ENCODE results near the gene MUC5B. TPM values are rescaled to one million over a fixed set of nuclear protein-coding genes. Genes with fewer than 3 reads are reported as not detected.

Gene MUC5B
- polyA plus RNA-seq, 1 donor = 1.9 TPM

DNA sequence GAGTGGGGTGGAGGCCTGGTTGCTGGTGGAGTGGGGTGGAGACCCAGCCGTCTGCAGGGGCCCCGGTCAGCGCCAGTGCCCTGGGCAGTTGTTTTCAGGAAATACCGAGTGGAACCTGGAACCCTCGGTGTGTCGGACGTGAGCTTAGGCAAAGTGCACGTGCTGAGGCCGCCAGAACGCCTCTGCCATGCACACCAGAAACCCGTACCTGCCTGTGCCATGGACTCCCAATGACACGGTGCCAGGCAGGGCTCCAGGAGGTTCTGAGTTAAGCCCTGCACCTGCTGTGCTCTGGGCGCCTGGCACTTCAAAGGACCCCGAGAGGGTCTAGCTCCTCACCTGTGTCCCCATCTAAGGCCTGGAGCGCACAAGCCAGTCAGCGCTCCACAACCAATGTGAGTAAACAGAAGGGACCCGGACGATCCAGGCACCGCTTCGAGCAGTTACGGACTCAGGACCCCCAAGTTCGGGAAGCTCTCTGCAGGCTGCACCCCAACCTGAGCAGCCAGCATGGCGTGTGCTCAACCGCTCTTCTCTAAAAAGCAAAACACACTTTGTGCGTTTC lies 74.2 kb downstream of the MUC5B start:
- Histone ChIP-seq H3K9me3 (ENCODE audit: control insufficient read depth, low read depth, low read length) (peaks cover 14% of the 10 kb centered on the region), H3K4me1 (ENCODE audit: control insufficient read depth, insufficient read depth, low read length) (peaks cover 39% of the 10 kb centered on the region), H3K4me3 (ENCODE audit: low read length) (no peak overlapping the region), H3K27ac (ENCODE audit: low read length) (peak overlapping the region; percentile 75), H3K36me3 (ENCODE audit: control insufficient read depth, insufficient read depth, low read length) (peaks cover 49% of the 10 kb centered on the region), H3K27me3 (ENCODE audit: control insufficient read depth, insufficient read depth, low read length) (no peaks in the 10 kb centered on the region)
- no CpG with 5 or more reads among the region's 25 CpGs for WGBS (ENCODE audit: insufficient coverage, low lambda C conversion rate)
- DNase-seq = no peak

DNA sequence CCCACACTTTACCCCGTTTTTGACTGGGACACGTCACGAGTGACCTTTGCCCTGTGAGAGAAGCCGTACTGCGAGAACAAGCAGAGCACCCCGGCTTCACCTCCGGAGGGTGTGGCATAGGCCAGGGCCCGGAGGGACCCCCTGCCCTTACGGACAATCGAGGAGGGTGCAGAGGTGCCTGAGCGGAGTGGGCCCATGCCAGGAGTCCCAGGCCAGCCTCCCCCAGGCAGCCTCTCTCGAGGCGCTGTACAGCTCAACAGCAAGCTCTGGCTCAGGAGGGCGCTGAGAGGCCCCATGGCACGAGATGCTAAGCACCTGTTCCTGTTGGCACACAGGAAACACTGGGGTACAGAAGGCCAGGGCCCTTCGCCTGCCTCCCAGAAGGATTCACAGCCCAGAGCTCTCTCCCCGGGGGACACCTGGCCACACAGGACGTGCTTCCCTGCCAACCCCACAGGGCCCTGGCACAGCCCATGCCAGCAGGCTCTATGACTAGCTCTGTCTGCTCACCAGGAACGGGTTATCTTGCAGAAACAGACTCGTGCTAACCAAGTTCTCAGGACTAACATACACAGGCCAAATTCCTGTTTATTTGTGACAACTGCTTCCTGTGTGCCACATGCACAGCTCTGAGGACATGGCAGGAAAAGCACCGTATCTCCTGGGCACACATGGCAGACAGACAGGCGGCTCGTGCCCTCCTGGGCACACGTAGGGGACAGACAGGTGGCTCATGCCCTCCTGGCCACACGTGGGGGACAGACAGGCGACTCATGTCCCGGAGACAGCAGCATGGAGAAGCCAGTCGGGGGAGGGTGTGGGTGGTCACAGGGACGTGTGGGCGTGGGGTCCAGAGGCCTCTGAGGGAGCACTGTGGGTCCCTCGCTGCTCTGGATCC lies 75.0 kb downstream of the MUC5B start:
- Histone ChIP-seq H3K4me3 (ENCODE audit: low read length) (no peak overlapping the region), H3K27ac (ENCODE audit: low read length) (peak overlapping the region; percentile 75), H3K4me1 (ENCODE audit: control insufficient read depth, insufficient read depth, low read length) (peaks cover 46% of the 10 kb centered on the region), H3K27me3 (ENCODE audit: control insufficient read depth, insufficient read depth, low read length) (no peaks in the 10 kb centered on the region), H3K9me3 (ENCODE audit: control insufficient read depth, low read depth, low read length) (peaks cover 14% of the 10 kb centered on the region), H3K36me3 (ENCODE audit: control insufficient read depth, insufficient read depth, low read length) (peaks cover 45% of the 10 kb centered on the region)
- WGBS (ENCODE audit: insufficient coverage, low lambda C conversion rate) = no CpG with 5 or more reads among the region's 31 CpGs
- DNase-seq = peak; percentile 57 to 78

DNA sequence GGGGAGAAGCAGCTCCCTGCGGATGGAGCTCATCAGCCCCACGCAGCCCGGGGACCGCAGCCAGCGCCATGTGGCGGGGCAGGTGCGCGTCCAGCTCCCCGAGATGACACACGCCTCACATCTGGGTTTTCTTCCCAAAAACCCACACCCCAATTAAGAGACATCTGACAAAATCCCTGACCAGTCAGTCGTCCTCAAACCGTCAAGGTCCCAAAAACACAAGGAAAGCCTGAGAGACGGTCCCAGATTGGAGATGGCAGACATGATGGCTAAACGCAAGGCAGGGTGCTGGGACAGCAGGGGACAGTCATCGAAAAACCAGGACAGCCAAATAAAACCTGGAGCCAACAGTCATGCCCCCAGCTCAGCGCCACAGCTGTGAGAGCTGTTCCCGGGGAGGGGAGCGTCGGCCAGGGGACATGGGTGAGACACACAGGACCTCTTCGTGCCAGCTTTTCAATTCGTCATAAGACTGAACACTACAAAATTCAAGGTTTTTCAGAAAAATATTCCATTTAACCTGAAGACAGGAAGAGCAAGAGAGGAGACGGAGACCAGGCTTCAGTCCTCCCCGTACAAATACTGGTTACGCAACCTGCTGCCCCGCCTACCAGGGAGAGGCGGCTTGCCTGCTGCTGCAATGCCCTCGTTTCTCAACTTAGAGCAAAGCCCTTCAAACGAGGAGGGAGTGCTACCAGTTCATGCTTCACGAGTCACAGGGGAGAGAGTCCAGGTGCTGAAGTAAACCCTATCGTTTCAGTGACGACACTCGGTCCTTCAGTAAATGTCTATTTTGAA lies 76.0 kb downstream of the MUC5B start:
- Histone ChIP-seq H3K4me1 (ENCODE audit: control insufficient read depth, insufficient read depth, low read length) (peaks cover 55% of the 10 kb centered on the region), H3K27me3 (ENCODE audit: control insufficient read depth, insufficient read depth, low read length) (no peaks in the 10 kb centered on the region)

DNA sequence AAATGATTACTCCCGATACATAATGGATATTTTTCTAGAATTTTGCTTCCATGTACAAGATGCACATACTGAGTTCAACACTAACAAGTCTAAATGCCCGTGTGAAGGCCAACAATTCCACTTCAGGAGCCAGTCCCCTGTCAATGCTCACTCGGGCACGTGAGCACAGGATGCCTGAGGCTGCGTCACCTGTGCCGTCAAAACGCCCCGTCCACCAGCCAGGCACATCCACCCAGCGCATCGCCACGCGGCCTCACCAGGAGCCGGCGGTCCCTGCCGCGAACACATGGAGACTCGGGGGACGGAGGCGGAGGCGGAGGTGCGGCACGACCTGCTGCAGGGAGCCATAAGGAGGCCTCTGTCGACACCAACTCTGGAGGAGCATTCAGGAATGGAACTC lies 76.8 kb downstream of the MUC5B start:
- 80% methylated on average over 1 of the region's 23 CpGs for WGBS (ENCODE audit: insufficient coverage, low lambda C conversion rate)

More for the DNA sequence above, 76.0 kb downstream of the MUC5B start:
- no peak overlapping the region for H3K4me3 ChIP-seq (ENCODE audit: low read length)
- no CpG with 5 or more reads among the region's 32 CpGs for WGBS (ENCODE audit: insufficient coverage, low lambda C conversion rate)
- H3K36me3 ChIP-seq (ENCODE audit: control insufficient read depth, insufficient read depth, low read length) = peaks cover 38% of the 10 kb centered on the region
- peak overlapping the region; percentile 75 for H3K27ac ChIP-seq (ENCODE audit: low read length)
- H3K9me3 ChIP-seq (ENCODE audit: control insufficient read depth, low read depth, low read length) = peaks cover 18% of the 10 kb centered on the region
- peak; percentile 93 to 96 for DNase-seq

DNA sequence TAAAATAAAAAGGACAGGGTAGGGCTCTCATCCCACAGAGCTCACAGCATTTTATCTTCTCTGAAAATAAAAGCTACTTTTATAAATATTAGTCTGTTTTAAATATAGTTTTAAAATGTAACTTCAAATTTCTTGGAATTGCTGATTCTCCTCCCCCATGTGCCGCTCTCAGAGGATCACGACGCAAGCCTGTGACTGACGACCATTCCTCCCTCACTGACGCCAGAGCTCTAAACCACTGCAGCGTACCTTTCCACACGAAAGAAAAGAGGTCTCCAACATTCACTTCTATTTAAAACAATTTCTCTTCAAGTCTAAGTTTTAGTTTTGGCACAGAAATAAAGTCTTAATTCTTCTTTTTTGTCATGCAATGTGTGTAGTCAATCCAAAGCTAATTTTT lies 77.3 kb downstream of the MUC5B start:
- Histone ChIP-seq H3K4me3 (ENCODE audit: low read length) (no peak overlapping the region), H3K9me3 (ENCODE audit: control insufficient read depth, low read depth, low read length) (peaks cover 17% of the 10 kb centered on the region), H3K27me3 (ENCODE audit: control insufficient read depth, insufficient read depth, low read length) (no peaks in the 10 kb centered on the region), H3K4me1 (ENCODE audit: control insufficient read depth, insufficient read depth, low read length) (peaks cover 65% of the 10 kb centered on the region), H3K36me3 (ENCODE audit: control insufficient read depth, insufficient read depth, low read length) (peaks cover 33% of the 10 kb centered on the region), H3K27ac (ENCODE audit: low read length) (no peak overlapping the region)
- no peak for DNase-seq
- WGBS (ENCODE audit: insufficient coverage, low lambda C conversion rate) = no CpG with 5 or more reads among the region's 7 CpGs

More for the DNA sequence above, 76.8 kb downstream of the MUC5B start:
- H3K9me3 ChIP-seq (ENCODE audit: control insufficient read depth, low read depth, low read length) = peaks cover 18% of the 10 kb centered on the region
- no peak overlapping the region for H3K4me3 ChIP-seq (ENCODE audit: low read length)
- peaks cover 37% of the 10 kb centered on the region for H3K36me3 ChIP-seq (ENCODE audit: control insufficient read depth, insufficient read depth, low read length)
- no peak for DNase-seq
- H3K4me1 ChIP-seq (ENCODE audit: control insufficient read depth, insufficient read depth, low read length) = peaks cover 60% of the 10 kb centered on the region
- H3K27ac ChIP-seq (ENCODE audit: low read length) = peak overlapping the region; percentile 75
- H3K27me3 ChIP-seq (ENCODE audit: control insufficient read depth, insufficient read depth, low read length) = no peaks in the 10 kb centered on the region

DNA sequence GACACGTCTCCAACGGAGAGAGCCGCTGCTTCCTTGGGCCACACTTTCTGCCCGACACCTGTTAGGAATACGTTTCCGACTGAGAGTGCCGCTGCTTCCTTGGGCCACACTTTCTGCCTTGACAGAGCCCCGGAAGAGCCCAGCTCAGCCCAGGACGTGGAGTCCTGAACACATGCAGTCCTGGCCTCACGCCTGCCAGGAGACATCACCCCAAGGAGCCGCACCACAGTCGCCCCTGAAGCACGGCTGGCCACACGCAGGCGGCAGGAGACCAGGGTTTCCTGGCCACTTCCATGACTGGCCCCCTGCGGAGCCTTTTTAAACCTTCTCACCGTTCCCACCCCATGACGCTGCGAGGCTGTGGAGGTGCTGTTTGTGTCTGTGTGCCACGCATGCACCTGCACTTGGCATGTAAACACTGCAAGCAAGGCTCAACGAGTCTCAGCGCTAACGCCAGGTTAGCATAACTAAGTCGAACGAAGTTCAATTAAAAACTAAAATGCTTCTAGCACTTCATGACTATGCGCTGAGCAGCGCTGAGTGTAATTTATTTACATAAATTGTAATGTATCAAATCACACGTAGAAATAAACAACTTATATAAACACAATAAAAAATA lies 77.8 kb downstream of the MUC5B start:
- peaks cover 69% of the 10 kb centered on the region for H3K4me1 ChIP-seq (ENCODE audit: control insufficient read depth, insufficient read depth, low read length)
- H3K36me3 ChIP-seq (ENCODE audit: control insufficient read depth, insufficient read depth, low read length) = peaks cover 28% of the 10 kb centered on the region
- H3K9me3 ChIP-seq (ENCODE audit: control insufficient read depth, low read depth, low read length) = peaks cover 11% of the 10 kb centered on the region
- DNase-seq = no peak
- no peaks in the 10 kb centered on the region for H3K27me3 ChIP-seq (ENCODE audit: control insufficient read depth, insufficient read depth, low read length)
- no peak overlapping the region for H3K27ac ChIP-seq (ENCODE audit: low read length)
- no CpG with 5 or more reads among the region's 28 CpGs for WGBS (ENCODE audit: insufficient coverage, low lambda C conversion rate)
- H3K4me3 ChIP-seq (ENCODE audit: low read length) = no peak overlapping the region

DNA sequence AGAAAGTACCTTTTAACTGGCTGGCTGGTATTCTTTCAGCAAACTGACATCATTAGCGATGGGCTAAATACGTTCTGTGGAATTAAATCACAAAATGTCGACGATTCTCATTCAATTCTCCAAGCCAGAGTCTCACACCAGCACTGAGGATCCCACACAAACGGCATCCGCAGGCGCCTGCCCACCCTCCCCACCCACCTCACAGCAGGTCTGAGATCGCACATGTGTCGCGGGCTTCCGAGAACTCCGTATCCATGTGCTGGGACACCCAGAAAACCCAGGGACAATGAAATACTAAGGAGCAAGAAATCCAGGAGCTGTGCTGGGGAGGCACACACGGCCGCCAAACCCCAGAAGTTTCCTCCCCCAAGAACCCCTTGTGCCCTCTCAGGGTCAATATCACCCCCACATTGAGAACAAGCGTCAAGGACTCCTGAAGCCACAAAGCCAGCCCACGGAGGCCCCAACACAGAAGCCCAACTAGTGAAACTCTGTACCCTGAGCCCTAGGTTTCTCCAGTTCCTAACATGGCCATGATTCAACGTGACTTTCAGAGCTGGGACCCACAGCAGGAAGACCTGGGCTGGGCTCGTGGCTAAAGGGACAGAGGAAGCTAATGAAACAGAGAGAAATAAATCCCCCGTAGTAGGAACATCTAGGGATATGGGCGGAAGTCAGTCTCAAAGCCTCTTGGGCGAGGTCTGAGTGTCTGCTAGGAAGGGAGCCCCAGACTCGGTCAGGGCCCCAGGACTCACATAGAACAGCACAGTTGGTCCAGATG lies 78.5 kb downstream of the MUC5B start:
- Histone ChIP-seq H3K27me3 (ENCODE audit: control insufficient read depth, insufficient read depth, low read length) (no peaks in the 10 kb centered on the region), H3K36me3 (ENCODE audit: control insufficient read depth, insufficient read depth, low read length) (peaks cover 25% of the 10 kb centered on the region), H3K9me3 (ENCODE audit: control insufficient read depth, low read depth, low read length) (peaks cover 10% of the 10 kb centered on the region), H3K27ac (ENCODE audit: low read length) (no peak overlapping the region), H3K4me3 (ENCODE audit: low read length) (no peak overlapping the region), H3K4me1 (ENCODE audit: control insufficient read depth, insufficient read depth, low read length) (peaks cover 76% of the 10 kb centered on the region)
- no CpG with 5 or more reads among the region's 22 CpGs for WGBS (ENCODE audit: insufficient coverage, low lambda C conversion rate)
- no peak for DNase-seq

DNA sequence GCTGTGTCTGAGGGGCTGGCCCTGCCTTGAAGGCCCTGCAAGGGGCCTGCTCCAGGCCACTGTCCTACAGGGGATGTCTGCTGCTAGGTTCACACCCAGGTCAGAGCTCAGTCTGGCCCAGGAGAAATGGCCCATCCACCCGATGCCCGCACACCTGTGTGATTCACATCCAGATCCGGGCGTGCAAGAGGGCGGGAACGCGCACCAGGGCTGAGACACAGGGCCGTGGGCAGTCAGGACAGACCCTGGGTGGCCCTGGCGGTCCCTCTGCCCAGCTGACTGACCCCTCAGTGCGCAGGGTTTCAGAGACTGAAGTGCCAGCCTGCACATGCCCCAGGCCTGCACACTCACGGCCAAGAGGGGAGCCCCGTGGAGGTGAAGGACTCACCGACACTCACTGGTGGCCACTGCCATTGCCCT lies 79.2 kb downstream of the MUC5B start:
- H3K4me1 ChIP-seq (ENCODE audit: control insufficient read depth, insufficient read depth, low read length) = peaks cover 80% of the 10 kb centered on the region
- no peak overlapping the region for H3K4me3 ChIP-seq (ENCODE audit: low read length)
- H3K9me3 ChIP-seq (ENCODE audit: control insufficient read depth, low read depth, low read length) = peaks cover 10% of the 10 kb centered on the region
- no CpG with 5 or more reads among the region's 13 CpGs for WGBS (ENCODE audit: insufficient coverage, low lambda C conversion rate)
- H3K27ac ChIP-seq (ENCODE audit: low read length) = peak overlapping the region; percentile 95
- no peaks in the 10 kb centered on the region for H3K27me3 ChIP-seq (ENCODE audit: control insufficient read depth, insufficient read depth, low read length)
- peaks cover 27% of the 10 kb centered on the region for H3K36me3 ChIP-seq (ENCODE audit: control insufficient read depth, insufficient read depth, low read length)
- no peak for DNase-seq

DNA sequence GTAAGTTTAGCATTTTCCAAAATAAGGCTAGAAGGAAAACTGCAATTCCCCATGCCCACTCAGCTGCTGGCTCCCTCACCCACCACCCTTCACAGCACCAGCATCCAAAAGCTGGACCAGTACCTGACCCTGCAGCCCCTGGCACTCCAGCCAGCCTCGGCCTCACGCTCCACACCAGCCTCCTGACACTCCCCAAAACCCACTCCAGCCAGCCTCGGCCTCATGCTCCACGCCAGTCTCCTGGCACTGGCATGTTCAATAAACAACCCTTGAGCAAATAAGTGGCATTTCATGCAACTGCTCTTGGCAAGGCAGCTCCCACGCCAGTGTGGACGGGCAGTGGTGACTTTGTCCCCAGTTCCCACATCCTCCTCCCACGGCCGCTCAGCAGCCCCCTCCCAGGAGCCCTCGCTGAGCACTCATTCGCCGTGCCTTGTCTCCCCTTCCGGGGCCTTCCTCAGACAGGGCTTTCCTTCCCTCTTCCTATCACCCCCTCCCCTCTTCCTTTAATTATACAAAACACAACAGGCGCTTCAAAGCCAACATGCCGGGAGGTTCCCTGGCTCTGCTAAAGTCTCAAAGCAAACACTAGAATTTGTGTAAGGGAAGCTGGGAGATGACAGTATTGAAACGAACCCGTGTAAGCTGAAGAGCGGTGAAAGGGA lies 79.7 kb downstream of the MUC5B start:
- peak in 1 of 2 donors; percentile 10 for DNase-seq
- no peaks in the 10 kb centered on the region for H3K27me3 ChIP-seq (ENCODE audit: control insufficient read depth, insufficient read depth, low read length)
- H3K9me3 ChIP-seq (ENCODE audit: control insufficient read depth, low read depth, low read length) = peaks cover 10% of the 10 kb centered on the region
- peaks cover 28% of the 10 kb centered on the region for H3K36me3 ChIP-seq (ENCODE audit: control insufficient read depth, insufficient read depth, low read length)
- no CpG with 5 or more reads among the region's 17 CpGs for WGBS (ENCODE audit: insufficient coverage, low lambda C conversion rate)
- peak overlapping the region; percentile 95 for H3K27ac ChIP-seq (ENCODE audit: low read length)
- no peak overlapping the region for H3K4me3 ChIP-seq (ENCODE audit: low read length)
- H3K4me1 ChIP-seq (ENCODE audit: control insufficient read depth, insufficient read depth, low read length) = peaks cover 80% of the 10 kb centered on the region

Data from large intestine (tissue), 3 donors.